Measurements from ENCODE around the gene CACNA2D2.
A peak's percentile ranks its signal among the peaks of the same experiment; 100 is the strongest.

CACNA2D2 gene

DNA sequence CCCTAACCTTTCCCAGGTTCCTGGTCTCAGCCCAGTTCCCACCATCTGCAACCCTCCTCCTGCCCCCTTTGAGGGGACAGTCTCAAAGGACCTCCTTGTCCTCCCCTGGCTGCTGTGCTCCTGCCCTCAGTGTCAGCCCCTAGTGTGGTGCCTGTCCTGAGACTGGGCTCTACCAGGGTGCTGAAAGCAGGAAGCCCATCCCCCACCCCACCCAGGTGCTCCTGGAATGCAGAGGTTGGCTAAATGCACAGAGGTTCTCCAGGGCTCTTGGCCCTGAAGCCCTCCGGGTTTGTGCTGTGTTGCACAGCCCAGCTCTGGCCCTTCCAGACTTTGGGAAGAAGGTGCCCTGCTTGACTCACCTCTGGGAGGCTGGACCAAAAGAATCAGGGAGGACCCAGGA lies 42.3 kb upstream of the CACNA2D2 start (continued):
- TF ChIP-seq, protein P1, sequence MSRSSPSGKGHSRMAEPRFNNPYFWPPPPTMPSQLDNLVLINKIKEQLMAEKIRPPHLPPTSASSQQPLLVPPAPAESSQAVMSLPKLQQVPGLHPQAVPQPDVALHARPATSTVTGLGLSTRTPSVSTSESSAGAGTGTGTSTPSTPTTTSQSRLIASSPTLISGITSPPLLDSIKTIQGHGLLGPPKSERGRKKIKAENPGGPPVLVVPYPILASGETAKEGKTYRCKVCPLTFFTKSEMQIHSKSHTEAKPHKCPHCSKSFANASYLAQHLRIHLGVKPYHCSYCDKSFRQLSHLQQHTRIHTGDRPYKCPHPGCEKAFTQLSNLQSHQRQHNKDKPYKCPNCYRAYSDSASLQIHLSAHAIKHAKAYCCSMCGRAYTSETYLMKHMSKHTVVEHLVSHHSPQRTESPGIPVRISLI (tag by site-specific recombination; IDR thresholded peaks at IDR 0.05), result no peak
- TF ChIP-seq YY1 (tag by site-specific recombination; IDR thresholded peaks at IDR 0.05) (no peak), ZBTB7A (tag by site-specific recombination; IDR thresholded peaks at IDR 0.05; ENCODE audit: low read depth) (no peak), ZNF311 (tag by site-specific recombination; IDR thresholded peaks at IDR 0.05; ENCODE audit: borderline replicate concordance) (no peak), ZNF214 (tag by site-specific recombination; IDR thresholded peaks at IDR 0.05; ENCODE audit: borderline replicate concordance) (no peak), ZNF529 (tag by site-specific recombination; IDR thresholded peaks at IDR 0.05; ENCODE audit: insufficient replicate concordance) (no peak)
- TF ChIP-seq, protein P2, sequence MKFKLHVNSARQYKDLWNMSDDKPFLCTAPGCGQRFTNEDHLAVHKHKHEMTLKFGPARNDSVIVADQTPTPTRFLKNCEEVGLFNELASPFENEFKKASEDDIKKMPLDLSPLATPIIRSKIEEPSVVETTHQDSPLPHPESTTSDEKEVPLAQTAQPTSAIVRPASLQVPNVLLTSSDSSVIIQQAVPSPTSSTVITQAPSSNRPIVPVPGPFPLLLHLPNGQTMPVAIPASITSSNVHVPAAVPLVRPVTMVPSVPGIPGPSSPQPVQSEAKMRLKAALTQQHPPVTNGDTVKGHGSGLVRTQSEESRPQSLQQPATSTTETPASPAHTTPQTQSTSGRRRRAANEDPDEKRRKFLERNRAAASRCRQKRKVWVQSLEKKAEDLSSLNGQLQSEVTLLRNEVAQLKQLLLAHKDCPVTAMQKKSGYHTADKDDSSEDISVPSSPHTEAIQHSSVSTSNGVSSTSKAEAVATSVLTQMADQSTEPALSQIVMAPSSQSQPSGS (tag by site-specific recombination; IDR thresholded peaks at IDR 0.05; ENCODE audit: low read depth), result no peak

DNA sequence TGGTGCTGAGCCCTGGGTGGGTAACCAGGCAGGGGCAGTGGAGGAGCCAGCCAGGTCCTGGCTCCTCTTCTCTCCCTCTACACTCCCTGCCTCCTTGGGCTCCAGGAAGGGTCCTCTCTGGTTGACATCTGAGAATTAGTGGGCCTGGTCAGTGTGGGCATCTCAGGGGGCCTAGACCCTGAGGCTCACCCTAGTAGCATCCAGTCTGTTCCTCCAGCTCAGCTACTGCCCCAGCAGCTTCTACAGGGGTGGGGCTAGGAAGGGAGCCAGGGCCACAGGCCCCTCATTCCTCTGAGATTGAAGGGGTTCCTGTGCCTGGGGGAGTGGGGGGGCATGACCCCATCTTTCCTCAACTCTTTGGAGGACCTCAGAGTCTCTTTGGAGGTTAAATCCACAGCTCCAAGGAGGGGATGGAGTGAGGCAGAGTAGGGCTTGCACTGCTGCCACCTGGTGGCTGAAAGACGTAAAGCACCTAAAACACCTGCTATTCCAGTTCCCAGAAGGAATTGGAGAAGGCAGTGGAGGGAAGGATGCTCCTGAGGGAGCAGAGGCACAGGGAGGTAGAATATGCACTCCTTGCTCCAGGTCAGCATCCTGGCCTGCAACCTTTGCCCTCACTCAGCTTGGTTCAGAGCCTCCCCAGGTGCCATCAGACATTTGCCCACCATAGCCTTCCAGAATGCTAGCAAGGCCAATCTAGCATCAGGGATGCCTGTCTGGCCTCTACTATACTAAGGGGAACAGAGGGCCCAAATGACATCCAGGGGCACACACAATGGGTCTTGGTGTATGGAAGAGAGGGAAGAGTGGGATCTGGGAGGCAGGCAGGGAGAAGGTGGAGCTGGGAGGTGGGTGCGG lies 39.0 kb upstream of the CACNA2D2 start:
- Histone ChIP-seq H3K4me1 (ENCODE audit: control insufficient read depth, insufficient read depth, low read length) (no peaks in the 10 kb centered on the region), H3K36me3 (ENCODE audit: control insufficient read depth in 2 of 2, insufficient read depth in 1 of 2, low read length in 2 of 2) (no peaks in the 10 kb centered on the region), H3K4me3 (ENCODE audit: low read depth, low read length) (no peak overlapping the region), H3K9me3 (ENCODE audit: control insufficient read depth, insufficient read depth, low read depth, low read length) (no peaks in the 10 kb centered on the region), H3K27ac (ENCODE audit: extremely low read depth, low read depth, low read length) (no peak overlapping the region)
- TF ChIP-seq, protein P3, sequence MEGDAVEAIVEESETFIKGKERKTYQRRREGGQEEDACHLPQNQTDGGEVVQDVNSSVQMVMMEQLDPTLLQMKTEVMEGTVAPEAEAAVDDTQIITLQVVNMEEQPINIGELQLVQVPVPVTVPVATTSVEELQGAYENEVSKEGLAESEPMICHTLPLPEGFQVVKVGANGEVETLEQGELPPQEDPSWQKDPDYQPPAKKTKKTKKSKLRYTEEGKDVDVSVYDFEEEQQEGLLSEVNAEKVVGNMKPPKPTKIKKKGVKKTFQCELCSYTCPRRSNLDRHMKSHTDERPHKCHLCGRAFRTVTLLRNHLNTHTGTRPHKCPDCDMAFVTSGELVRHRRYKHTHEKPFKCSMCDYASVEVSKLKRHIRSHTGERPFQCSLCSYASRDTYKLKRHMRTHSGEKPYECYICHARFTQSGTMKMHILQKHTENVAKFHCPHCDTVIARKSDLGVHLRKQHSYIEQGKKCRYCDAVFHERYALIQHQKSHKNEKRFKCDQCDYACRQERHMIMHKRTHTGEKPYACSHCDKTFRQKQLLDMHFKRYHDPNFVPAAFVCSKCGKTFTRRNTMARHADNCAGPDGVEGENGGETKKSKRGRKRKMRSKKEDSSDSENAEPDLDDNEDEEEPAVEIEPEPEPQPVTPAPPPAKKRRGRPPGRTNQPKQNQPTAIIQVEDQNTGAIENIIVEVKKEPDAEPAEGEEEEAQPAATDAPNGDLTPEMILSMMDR (tag by site-specific recombination; IDR thresholded peaks at IDR 0.05), result peak; percentile 70
- TF ChIP-seq ZNF585B (tag by site-specific recombination; IDR thresholded peaks at IDR 0.05) (no peak), IKZF3 (tag by site-specific recombination; IDR thresholded peaks at IDR 0.05) (peak; percentile 86), ZNF654 (tag by site-specific recombination; IDR thresholded peaks at IDR 0.05; ENCODE audit: low read depth) (peak; percentile 59), BCL11B (tag by site-specific recombination; IDR thresholded peaks at IDR 0.05; ENCODE audit: low read depth) (no peak), ZNF660 (tag by site-specific recombination; IDR thresholded peaks at IDR 0.05) (no peak), ZNF514 (tag by site-specific recombination; IDR thresholded peaks at IDR 0.05) (no peak), TRIM28 (IDR thresholded peaks at IDR 0.05; ENCODE audit: borderline replicate concordance, low read length) (no peak), ZSCAN30 (tag by site-specific recombination; IDR thresholded peaks at IDR 0.05) (no peak)
- TF ChIP-seq, protein P4, sequence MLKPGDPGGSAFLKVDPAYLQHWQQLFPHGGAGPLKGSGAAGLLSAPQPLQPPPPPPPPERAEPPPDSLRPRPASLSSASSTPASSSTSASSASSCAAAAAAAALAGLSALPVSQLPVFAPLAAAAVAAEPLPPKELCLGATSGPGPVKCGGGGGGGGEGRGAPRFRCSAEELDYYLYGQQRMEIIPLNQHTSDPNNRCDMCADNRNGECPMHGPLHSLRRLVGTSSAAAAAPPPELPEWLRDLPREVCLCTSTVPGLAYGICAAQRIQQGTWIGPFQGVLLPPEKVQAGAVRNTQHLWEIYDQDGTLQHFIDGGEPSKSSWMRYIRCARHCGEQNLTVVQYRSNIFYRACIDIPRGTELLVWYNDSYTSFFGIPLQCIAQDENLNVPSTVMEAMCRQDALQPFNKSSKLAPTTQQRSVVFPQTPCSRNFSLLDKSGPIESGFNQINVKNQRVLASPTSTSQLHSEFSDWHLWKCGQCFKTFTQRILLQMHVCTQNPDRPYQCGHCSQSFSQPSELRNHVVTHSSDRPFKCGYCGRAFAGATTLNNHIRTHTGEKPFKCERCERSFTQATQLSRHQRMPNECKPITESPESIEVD (tag by site-specific recombination; IDR thresholded peaks at IDR 0.05), result no peak
- TF ChIP-seq, protein P2 (tag by site-specific recombination; IDR thresholded peaks at IDR 0.05; ENCODE audit: low read depth), result no peak
- ChIA-PET POLR2A (interaction anchor here (0.6 to 1.7 kb wide), 4 partner anchors 27 to 205 kb away, joined by 3 to 5 read pairs (median 4); partner anchors contain the start of gene HEMK1), CTCF (interaction anchor here (0.5 to 2.9 kb wide), 37 partner anchors 10 to 554 kb away, joined by 3 to 18 read pairs (median 4); partner anchors contain the start of genes CYB561D2, HEMK1 and NPRL2)

All from HEK293 (cell line).